Measurements from ENCODE around the gene ANKRD55.
A peak's percentile ranks its signal among the peaks of the same experiment; 100 is the strongest.
"Not testable (repeated sequence)": the region's sequence is repeated elsewhere in the genome, so short reads cannot be mapped to it uniquely, and the experiment has no call there.

ANKRD55 gene

GRCh38 chr5:56206126-56206910 lies 26.8 kb downstream of the ANKRD55 start:
- no peak for DNase-seq

GRCh38 chr5:56203936-56204335 lies 29.2 kb downstream of the ANKRD55 start:
- not testable (repeated sequence) for DNase-seq

- DNase-seq = no peak
Observed at GRCh38 chr5:56202483-56202882, 30.6 kb downstream of the ANKRD55 start.

GRCh38 chr5:56201762-56202261 lies 31.3 kb downstream of the ANKRD55 start:
- not testable (repeated sequence) for DNase-seq

- DNase-seq = peak in 1 of 2 experiments; percentile 1
Observed at GRCh38 chr5:56200971-56201666, 32.0 kb downstream of the ANKRD55 start.

DNA sequence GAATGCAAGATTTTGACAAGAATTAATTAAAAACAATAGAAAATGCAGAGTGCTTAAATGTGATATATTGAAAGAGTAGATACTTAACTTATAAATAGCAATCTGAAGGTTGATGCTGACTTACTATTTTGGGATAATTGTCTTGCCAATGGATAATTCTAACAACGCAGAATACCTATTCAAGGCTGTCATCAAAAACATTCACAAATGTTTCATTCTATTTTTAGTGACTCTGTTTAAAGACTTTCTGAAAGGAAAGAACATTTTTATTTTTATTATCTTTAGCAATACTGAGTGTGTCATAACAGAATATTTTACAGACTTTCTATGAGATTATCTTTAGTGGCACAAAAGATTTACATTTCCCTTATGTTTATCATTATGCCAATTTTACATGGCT lies 38.1 kb downstream of the ANKRD55 start:
- no peak for DNase-seq

GRCh38 chr5:56192246-56192645 lies 40.9 kb downstream of the ANKRD55 start:
- DNase-seq = no peak

GRCh38 chr5:56191656-56192055 lies 41.5 kb downstream of the ANKRD55 start:
- no peak for DNase-seq

DNA sequence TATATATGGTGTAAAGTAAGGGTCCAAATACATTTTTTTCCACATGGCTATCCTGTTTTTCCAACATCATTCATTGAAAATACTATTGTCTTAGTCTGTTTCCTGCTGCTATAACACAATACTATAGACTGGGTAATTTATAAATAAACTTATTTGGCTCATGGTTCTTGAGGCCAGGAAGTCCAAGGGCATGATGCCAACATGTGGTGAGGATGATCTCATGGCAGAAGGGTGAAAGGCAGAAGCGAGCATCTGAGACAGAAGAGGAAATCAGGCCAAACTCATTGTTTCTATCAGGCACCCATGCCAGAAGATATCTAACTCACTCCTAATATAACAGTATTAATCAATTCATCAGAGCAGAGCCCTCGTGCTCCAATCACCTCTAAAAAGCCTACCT lies 42.6 kb downstream of the ANKRD55 start:
- no peak for DNase-seq

- DNase-seq = no peak
Observed at GRCh38 chr5:56185768-56186311, 47.3 kb downstream of the ANKRD55 start.

DNA sequence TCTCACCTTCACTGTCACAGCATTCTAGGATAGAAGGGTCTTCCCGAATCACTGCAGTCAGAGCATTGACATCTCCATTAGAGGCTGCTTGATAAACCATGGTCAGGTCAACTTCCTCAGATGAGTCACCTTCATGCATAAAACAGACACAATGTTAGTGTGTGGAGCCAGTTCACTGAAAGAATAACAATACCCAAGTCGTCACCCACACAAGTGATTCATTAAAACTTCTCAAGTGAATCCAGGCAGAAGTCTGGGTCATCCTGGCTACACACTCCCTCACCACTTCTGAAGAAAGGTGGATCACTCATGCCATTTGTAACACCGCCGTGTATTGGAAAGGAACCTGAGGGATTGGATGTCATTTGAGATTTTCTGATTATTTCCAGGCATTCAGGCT lies 49.6 kb downstream of the ANKRD55 start:
- DNase-seq = no peak

GRCh38 chr5:56179442-56179841 lies 53.7 kb downstream of the ANKRD55 start:
- DNase-seq = no peak

GRCh38 chr5:56178823-56179222 lies 54.3 kb downstream of the ANKRD55 start:
- DNase-seq = no peak

DNA sequence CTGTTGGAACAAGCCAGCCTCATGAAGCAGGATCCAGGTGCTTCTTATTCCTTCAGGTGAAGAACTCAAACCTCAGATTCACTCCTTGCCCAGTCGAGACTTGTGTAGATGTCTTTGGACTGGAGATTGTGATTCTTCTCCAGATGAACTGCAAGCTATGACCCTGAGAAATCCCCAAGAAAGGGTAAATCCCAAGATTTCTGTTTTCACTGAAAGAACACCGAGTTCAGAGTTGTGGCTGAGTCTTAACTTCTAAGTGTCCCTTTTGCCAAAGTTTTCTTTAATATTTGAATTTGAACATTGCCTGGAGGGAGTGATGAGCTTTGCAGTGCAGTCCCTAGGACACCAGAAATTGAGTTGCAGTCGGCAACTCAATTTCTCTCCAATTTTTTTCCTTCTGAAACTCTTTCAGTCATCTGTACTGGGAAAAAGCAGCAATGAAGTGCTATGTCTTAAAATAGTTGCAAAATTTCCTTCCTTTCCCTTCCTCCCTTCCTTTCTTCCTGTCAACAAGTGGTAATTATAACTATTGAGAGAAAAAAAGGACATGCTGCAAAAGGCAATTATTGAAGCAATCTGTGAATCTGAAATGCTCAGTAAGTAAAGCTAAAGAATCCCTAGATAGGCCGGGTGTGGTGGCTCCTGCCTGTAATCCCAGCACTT lies 56.1 kb downstream of the ANKRD55 start:
- DNase-seq = no peak

DNA sequence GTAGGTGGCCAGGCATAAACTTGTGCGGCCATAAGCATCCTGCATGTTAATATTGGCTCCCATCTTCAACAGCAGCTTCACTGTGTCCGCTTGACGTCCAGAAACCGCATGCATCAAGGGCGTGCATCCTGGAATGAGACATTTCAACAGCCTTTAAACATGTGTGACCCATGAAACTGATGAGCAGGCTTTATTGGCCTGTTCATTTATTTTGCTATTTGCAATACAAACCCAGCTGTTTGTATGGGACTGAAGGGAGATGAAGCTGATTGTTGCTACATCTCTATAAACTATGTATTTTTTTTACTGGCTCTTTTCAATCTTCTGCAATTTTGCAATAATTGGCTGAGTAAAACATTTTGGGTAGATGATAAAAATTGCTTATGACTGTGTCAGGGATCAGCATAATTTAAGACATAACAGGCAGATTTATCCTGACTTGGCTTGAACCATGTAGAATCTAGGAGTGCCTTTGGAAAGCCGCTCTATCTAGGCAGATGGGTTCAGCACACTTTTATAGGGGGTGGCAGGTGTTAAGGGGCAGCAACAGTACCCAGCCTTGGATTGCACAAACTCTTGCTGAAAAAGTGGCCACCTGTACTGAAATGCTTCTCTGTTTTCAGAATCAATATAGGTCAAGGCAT lies 56.9 kb downstream of the ANKRD55 start:
- no peak for DNase-seq

DNA sequence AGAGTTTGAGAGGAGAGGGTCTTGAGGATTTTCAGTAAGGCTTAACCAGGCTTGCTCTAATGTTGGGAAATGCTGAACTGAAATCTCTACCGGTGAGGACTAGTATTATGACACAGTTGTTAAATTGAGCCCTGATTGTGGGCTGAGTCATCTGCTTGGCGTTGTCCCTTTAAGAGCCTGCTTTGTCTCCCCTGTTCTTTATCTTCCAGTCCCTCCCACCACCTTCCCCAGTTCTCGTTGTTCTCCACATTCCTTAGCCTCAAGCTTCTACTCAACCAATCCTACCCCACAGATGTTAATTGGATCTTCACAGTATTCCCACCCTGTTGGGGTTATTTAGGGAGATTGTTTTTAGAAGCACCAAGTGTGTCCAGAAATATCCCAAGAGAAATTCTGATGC lies 57.6 kb downstream of the ANKRD55 start:
- DNase-seq = no peak

DNA sequence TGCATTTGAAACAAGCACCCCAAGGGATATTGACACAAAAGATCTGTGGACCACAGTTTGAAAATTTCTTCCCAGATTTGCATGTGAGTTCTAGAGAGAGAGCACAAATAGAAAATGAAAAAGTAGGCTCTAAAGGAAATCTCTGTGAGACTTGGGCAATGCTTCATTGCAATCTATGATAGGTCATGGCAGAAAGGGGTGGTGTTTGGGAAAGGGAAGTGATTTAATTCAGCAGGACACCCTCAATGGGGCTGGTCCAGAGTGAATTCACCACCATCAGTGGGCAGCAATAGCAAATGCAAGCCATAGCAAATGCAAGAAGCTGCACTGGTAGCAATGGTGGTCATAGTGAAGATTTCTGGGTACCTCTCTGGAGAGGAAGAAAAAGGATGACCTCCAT lies 58.1 kb downstream of the ANKRD55 start:
- no peak for DNase-seq

GRCh38 chr5:56172241-56172640 lies 60.9 kb downstream of the ANKRD55 start:
- DNase-seq = no peak

- no peak for DNase-seq
Observed at GRCh38 chr5:56170557-56170956, 62.6 kb downstream of the ANKRD55 start.

DNA sequence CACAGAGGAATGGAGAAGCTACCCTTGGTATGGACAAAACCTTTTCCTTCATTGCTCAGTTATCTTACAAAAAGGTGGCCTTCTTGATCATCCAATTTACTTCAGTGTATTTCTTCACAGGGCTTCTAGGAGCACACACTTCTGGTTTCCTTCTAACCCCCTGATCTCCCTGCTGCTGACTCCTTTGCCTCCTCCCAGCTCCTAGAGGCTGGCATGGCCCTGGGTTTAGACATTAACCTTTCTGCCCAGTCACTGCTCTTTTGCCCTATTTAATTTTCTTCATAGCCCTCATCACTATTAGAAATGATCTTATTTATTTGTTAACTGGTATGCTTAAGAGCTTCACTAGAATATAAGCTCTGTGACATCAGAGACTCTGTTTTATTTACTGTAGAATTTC lies 63.2 kb downstream of the ANKRD55 start:
- no peak for DNase-seq

GRCh38 chr5:56169281-56169680 lies 63.8 kb downstream of the ANKRD55 start:
- no peak for DNase-seq

DNA sequence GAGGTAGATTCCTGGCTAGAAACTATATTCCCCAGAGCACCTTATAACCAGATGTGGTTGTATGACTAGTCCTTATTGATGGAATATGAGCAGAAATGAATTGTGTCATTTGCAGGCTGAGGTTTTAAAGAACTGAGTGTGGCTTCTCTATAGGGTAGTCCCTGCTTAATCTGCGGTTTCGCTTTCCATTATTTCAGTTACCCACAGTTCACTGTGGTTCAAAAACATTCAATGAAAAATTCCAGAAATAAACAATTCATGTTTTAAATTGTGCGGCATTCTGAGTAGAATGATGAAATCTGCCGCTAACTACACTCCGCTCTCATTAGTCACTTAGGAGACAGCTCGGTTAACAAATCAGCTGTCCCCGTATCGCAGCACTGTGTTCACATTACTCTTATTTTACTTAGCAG lies 65.1 kb downstream of the ANKRD55 start:
- DNase-seq = no peak

- no peak for DNase-seq
Observed at GRCh38 chr5:56167519-56167918, 65.6 kb downstream of the ANKRD55 start.
